Chondrocyte (in vitro differentiated cells): ENCODE results near the gene LYSMD2. TPM values are rescaled to one million over a fixed set of nuclear protein-coding genes. Genes with fewer than 3 reads are reported as not detected.

ENCODE experiments used
- DNase-seq: peaks from one replicate; pipeline ENCODE4 v3.0.0; 2021; ENCODE audit warnings: mixed read lengths, low spot score
- H3K27ac Mint-ChIP-seq: one replicate; pipeline ENCODE4 v1.8.0; 2021; ENCODE audit warnings: mild to moderate bottlenecking, moderate library complexity, mixed read lengths; ENCODE audit not compliant: unreplicated experiment
- H3K27me3 Mint-ChIP-seq: 2 replicates; pipeline ENCODE4 v1.8.0; 2021; ENCODE audit warnings: low read depth, mixed read lengths
- H3K36me3 Mint-ChIP-seq: 2 replicates; pipeline ENCODE4 v1.8.0; 2021; ENCODE audit warnings: low read depth, mixed read lengths
- H3K4me1 Mint-ChIP-seq: 2 replicates; pipeline ENCODE4 v1.8.0; 2021; ENCODE audit warnings: low read depth, mild to moderate bottlenecking, mixed read lengths
- H3K4me3 Mint-ChIP-seq: one replicate; pipeline ENCODE4 v1.8.0; 2021; ENCODE audit warnings: mild to moderate bottlenecking, moderate library complexity, mixed read lengths; ENCODE audit not compliant: unreplicated experiment
- H3K9me3 Mint-ChIP-seq: 2 replicates; pipeline ENCODE4 v1.8.0; 2021; ENCODE audit warnings: low read depth, mixed read lengths
- CTCF ChIP-seq: fragments of 200-600 bp; sonication (generic); IDR thresholded peaks from 2 replicates; pipeline ENCODE4 v1.5.0; 2021; ENCODE audit warnings: antibody characterized with exemption, mild to moderate bottlenecking, moderate library complexity
- total RNA-seq: library from RNA; stranded (reverse); gene quantifications from 3 replicates; pipeline ENCODE4 v1.2.1, GENCODE V29; 2021

Gene LYSMD2
- total RNA-seq, 1 donor from 2014 or later: 2.7 TPM

- no peaks in the 10 kb centered on the region for H3K27me3 Mint-ChIP-seq
- no peak for TF ChIP-seq CTCF
- no peaks in the 10 kb centered on the region for H3K36me3 Mint-ChIP-seq
- no peaks in the 10 kb centered on the region for H3K9me3 Mint-ChIP-seq
- no peak overlapping the region for H3K4me3 Mint-ChIP-seq
- DNase-seq: no peak
- H3K27ac Mint-ChIP-seq: no peak overlapping the region
- H3K4me1 Mint-ChIP-seq: peaks cover 19% of the 10 kb centered on the region
Measured at GRCh38 chr15:51760805-51761204, 23.4 kb upstream of the LYSMD2 start.

- H3K4me3 Mint-ChIP-seq: no peak overlapping the region
- DNase-seq: no peak
- no peaks in the 10 kb centered on the region for H3K36me3 Mint-ChIP-seq
- peak; percentile 50 for TF ChIP-seq CTCF
- no peak overlapping the region for H3K27ac Mint-ChIP-seq
- no peaks in the 10 kb centered on the region for H3K27me3 Mint-ChIP-seq
- peaks cover 19% of the 10 kb centered on the region for H3K4me1 Mint-ChIP-seq
- H3K9me3 Mint-ChIP-seq: no peaks in the 10 kb centered on the region
Measured at GRCh38 chr15:51759557-51760070, 22.2 kb upstream of the LYSMD2 start.

- no peaks in the 10 kb centered on the region for H3K27me3 Mint-ChIP-seq
- no peak for TF ChIP-seq CTCF
- H3K4me1 Mint-ChIP-seq: peaks cover 19% of the 10 kb centered on the region
- no peak for DNase-seq
- no peak overlapping the region for H3K4me3 Mint-ChIP-seq
- H3K36me3 Mint-ChIP-seq: no peaks in the 10 kb centered on the region
- no peak overlapping the region for H3K27ac Mint-ChIP-seq
- no peaks in the 10 kb centered on the region for H3K9me3 Mint-ChIP-seq
Measured at GRCh38 chr15:51758645-51759044, 21.2 kb upstream of the LYSMD2 start.

GRCh38 chr15:51757450-51757849 lies 20.0 kb upstream of the LYSMD2 start:
- no peak for TF ChIP-seq CTCF
- Mint-ChIP-seq H3K4me3 (no peak overlapping the region), H3K36me3 (no peaks in the 10 kb centered on the region), H3K4me1 (peaks cover 23% of the 10 kb centered on the region), H3K27me3 (no peaks in the 10 kb centered on the region), H3K27ac (no peak overlapping the region), H3K9me3 (no peaks in the 10 kb centered on the region)
- no peak for DNase-seq

GRCh38 chr15:51756482-51756881 lies 19.0 kb upstream of the LYSMD2 start:
- Mint-ChIP-seq H3K27ac (no peak overlapping the region), H3K4me3 (no peak overlapping the region), H3K27me3 (no peaks in the 10 kb centered on the region), H3K4me1 (peaks cover 28% of the 10 kb centered on the region), H3K36me3 (no peaks in the 10 kb centered on the region), H3K9me3 (no peaks in the 10 kb centered on the region)
- DNase-seq: no peak
- no peak for TF ChIP-seq CTCF
